ENCODE data around the gene CCSER2. TPM values are rescaled to one million over a fixed set of nuclear protein-coding genes. Genes with fewer than 3 reads are reported as not detected.

CCSER2 gene
- total RNA-seq, 2 donors from 2014 or later = 29.8 to 38.8 TPM

DNA sequence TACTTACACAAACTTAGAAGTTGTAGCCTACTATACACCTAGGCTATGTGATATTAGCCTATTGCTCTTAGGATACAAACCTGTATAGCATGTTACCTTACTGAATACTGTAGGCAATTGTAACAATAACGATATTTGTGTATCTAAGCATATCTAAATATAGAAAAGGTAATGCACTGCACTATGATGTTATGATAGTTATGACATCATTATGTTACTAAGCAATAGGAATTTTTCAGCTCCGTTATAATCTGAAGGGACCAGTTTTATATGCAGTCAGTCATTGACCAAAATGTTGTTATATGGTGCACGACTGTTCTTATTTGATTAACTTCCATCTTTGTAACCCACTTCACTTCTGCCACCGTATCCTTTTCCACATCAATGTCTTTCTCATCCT is 62.0 kb downstream of the CCSER2 start:
- peaks cover 34% of the 10 kb centered on the region for H3K9me3 ChIP-seq (ENCODE audit: control insufficient read depth, low read length)
- Mint-ChIP-seq H3K4me1 (no peaks in the 10 kb centered on the region), H3K4me3 (no peak overlapping the region), H3K27me3 (ENCODE audit: insufficient read depth) (no peaks in the 10 kb centered on the region), H3K36me3 (ENCODE audit: low read depth) (peaks cover 55% of the 10 kb centered on the region), H3K9me3 (peaks cover 45% of the 10 kb centered on the region), H3K27ac (no peak overlapping the region)
- TF ChIP-seq, protein P1, sequence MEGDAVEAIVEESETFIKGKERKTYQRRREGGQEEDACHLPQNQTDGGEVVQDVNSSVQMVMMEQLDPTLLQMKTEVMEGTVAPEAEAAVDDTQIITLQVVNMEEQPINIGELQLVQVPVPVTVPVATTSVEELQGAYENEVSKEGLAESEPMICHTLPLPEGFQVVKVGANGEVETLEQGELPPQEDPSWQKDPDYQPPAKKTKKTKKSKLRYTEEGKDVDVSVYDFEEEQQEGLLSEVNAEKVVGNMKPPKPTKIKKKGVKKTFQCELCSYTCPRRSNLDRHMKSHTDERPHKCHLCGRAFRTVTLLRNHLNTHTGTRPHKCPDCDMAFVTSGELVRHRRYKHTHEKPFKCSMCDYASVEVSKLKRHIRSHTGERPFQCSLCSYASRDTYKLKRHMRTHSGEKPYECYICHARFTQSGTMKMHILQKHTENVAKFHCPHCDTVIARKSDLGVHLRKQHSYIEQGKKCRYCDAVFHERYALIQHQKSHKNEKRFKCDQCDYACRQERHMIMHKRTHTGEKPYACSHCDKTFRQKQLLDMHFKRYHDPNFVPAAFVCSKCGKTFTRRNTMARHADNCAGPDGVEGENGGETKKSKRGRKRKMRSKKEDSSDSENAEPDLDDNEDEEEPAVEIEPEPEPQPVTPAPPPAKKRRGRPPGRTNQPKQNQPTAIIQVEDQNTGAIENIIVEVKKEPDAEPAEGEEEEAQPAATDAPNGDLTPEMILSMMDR (conservative IDR thresholded peaks at IDR 0.05) = no peak
- no peaks in the 10 kb centered on the region for H3K4me1 ChIP-seq (ENCODE audit: control insufficient read depth, insufficient read depth, low read length)
- H3K27me3 ChIP-seq (ENCODE audit: control insufficient read depth, insufficient read depth, low read length, poor library complexity, severe bottlenecking) = no peaks in the 10 kb centered on the region
- H3K27ac ChIP-seq (ENCODE audit: low read depth, low read length) = no peak overlapping the region
- no peak overlapping the region for H3K9ac ChIP-seq (ENCODE audit: extremely low read depth, low read length, poor library complexity, severe bottlenecking)
- WGBS, 2 experiments (ENCODE audit: insufficient coverage in 1 of 2, insufficient read length in 1 of 2) = 91 to 100% methylated on average over 1 to 4 of the region's 4 CpGs
- peaks cover 39% of the 10 kb centered on the region for H3K36me3 ChIP-seq (ENCODE audit: control insufficient read depth, insufficient read depth, low read length)
- no peak overlapping the region for H3K4me3 ChIP-seq (ENCODE audit: low read length)
- no peak for DNase-seq

GRCh38 chr10:84391326-84391725 is 62.9 kb downstream of the CCSER2 start:
- Mint-ChIP-seq H3K36me3 (ENCODE audit: low read depth) (peaks cover 57% of the 10 kb centered on the region), H3K27me3 (ENCODE audit: insufficient read depth) (no peaks in the 10 kb centered on the region), H3K4me3 (no peak overlapping the region), H3K9me3 (peaks cover 41% of the 10 kb centered on the region), H3K4me1 (no peaks in the 10 kb centered on the region), H3K27ac (no peak overlapping the region)
- TF ChIP-seq, protein P1 (conservative IDR thresholded peaks at IDR 0.05) = no peak
- Histone ChIP-seq H3K4me3 (ENCODE audit: low read length) (no peak overlapping the region), H3K9ac (ENCODE audit: extremely low read depth, low read length, poor library complexity, severe bottlenecking) (no peak overlapping the region), H3K9me3 (ENCODE audit: control insufficient read depth, low read length) (peaks cover 31% of the 10 kb centered on the region), H3K27me3 (ENCODE audit: control insufficient read depth, insufficient read depth, low read length, poor library complexity, severe bottlenecking) (no peaks in the 10 kb centered on the region), H3K27ac (ENCODE audit: low read depth, low read length) (no peak overlapping the region), H3K4me1 (ENCODE audit: control insufficient read depth, insufficient read depth, low read length) (no peaks in the 10 kb centered on the region), H3K36me3 (ENCODE audit: control insufficient read depth, insufficient read depth, low read length) (peaks cover 45% of the 10 kb centered on the region)
- DNase-seq = no peak
- WGBS, 2 experiments (ENCODE audit: insufficient coverage in 1 of 2, insufficient read length in 1 of 2) = 97 to 100% methylated on average over 3 to 4 of the region's 4 CpGs

GRCh38 chr10:84392181-84392580 is 63.8 kb downstream of the CCSER2 start:
- no peak for DNase-seq
- TF ChIP-seq, protein P1 (conservative IDR thresholded peaks at IDR 0.05) = no peak
- H3K4me3 Mint-ChIP-seq = no peak overlapping the region

More at GRCh38 chr10:84392181-84392580, 63.8 kb downstream of the CCSER2 start:
- Mint-ChIP-seq H3K36me3 (ENCODE audit: low read depth) (peaks cover 54% of the 10 kb centered on the region), H3K4me1 (no peaks in the 10 kb centered on the region), H3K27me3 (ENCODE audit: insufficient read depth) (no peaks in the 10 kb centered on the region), H3K9me3 (peaks cover 32% of the 10 kb centered on the region), H3K27ac (no peak overlapping the region)
- H3K4me3 ChIP-seq (ENCODE audit: low read length) = no peak overlapping the region
- 100% methylated on average over 2 of the region's 2 CpGs; no CpG with 5 or more reads in 1 of the 2 experiments for WGBS, 2 experiments (ENCODE audit: insufficient coverage in 1 of 2, insufficient read length in 1 of 2)
- no peak overlapping the region for H3K9ac ChIP-seq (ENCODE audit: extremely low read depth, low read length, poor library complexity, severe bottlenecking)
- peaks cover 23% of the 10 kb centered on the region for H3K9me3 ChIP-seq (ENCODE audit: control insufficient read depth, low read length)
- H3K36me3 ChIP-seq (ENCODE audit: control insufficient read depth, insufficient read depth, low read length) = peaks cover 45% of the 10 kb centered on the region
- no peaks in the 10 kb centered on the region for H3K4me1 ChIP-seq (ENCODE audit: control insufficient read depth, insufficient read depth, low read length)
- H3K27ac ChIP-seq (ENCODE audit: low read depth, low read length) = no peak overlapping the region
- H3K27me3 ChIP-seq (ENCODE audit: control insufficient read depth, insufficient read depth, low read length, poor library complexity, severe bottlenecking) = no peaks in the 10 kb centered on the region
